Muscle of arm (tissue), 12 donors: ENCODE data around the gene TTYH1. TPM values are rescaled to one million over a fixed set of nuclear protein-coding genes. Genes with fewer than 3 reads are reported as not detected.

Source experiments
- DNase-seq: peaks from one replicate; pipeline ENCODE4 v3.0.0-alpha.2; 2013
- polyA plus RNA-seq, 12 donors: library from polyadenylated mRNA; unstranded; fragments of 120-200 nt; gene quantifications; one replicate each; pipeline ENCODE4 v1.2.1, GENCODE V29; 2013; ENCODE audit not compliant: insufficient read length in 12 of 12

TTYH1 gene
- polyA plus RNA-seq, 12 donors, result 2.7 to 11.7 (median 3.7) TPM; not detected in 2

DNA sequence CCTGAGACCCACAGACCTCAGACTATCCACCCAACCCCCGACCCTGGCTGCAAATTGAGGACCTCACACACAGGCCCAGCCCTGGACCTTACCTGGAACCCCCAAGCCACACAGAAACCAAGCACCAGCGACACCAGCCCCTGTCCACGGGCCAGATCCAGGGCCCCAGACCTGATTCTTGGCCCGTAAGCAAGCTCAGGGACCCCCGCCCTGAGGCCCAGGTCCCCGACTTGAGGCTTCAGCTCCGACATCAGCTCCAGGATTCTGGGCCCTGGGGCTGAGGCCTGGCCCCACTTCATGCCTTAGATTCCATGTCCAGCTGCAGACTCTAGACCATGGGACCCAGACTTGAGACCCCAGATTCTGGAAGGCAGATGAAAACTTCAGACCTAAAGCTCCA is 6.3 kb downstream of the TTYH1 start:
- no peak for DNase-seq

DNA sequence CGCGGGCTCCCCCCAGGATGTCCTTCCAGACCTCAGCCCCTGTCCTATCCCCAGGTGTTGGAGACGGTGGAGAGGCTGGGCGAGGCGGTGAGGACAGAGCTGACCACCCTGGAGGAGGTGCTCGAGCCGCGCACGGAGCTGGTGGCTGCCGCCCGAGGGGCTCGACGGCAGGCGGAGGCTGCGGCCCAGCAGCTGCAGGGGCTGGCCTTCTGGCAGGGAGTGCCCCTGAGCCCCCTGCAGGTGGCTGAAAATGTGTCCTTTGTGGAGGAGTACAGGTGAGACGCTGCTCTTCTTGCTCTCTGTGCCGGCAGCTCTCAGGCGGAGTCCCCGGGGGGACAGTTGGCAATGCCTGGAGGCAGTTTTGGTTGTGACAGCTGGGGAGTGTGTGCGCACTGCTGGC is 6.9 kb downstream of the TTYH1 start:
- no peak for DNase-seq

DNA sequence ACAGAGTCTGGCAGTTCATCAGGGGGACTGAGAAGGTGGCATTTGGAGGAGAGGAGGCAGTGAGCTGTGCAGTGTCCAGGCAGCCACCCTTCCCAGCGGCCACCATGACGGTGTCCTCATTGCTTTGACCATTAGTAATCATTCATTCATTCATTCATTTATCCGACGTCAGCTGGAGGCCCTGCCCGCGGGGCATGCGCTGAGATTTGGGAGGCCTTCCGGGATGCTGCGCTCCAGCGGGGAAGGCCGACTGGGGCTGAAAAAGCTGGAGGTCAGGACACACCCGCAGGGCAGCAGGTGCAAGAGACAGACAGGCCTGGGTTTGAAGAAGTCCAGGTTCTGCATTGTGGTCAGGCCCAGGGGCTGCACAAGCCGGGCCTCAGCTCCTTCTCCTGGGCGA is 8.9 kb downstream of the TTYH1 start:
- no peak for DNase-seq

DNA sequence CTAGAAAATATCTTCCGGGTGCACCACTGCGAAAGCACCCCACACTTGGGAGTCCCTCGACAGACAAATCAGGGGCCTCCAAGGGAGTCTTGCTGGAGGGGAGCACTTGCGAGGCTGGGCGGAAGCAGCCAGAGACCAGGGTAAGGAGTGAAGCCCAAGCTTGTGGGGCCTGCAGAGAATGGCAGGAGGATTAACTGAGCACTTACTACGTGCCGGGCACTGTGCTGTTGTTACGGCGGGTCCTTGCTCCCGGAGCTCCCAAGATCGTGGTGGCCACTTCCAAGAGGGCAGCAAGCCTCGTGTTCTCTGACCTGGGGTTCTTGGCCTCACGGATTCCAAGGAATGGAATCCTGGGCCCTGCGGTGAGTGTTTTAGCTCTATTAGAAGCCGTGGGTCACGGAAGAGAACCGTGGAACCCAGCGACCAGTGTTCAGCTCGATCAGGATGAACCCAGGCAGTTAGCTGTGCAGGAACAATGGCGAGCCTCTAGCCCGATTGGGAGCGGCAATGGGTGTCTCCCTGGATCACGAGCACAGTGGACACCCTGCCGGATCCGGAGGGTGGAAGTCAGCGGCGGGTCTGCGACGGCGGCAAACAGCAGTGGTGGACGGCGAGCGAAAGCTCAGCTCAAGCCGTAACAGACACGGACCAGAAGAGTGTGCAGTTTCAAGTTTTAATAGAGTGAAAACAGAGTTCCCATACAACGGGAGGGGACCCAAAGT is 9.6 kb downstream of the TTYH1 start:
- no peak for DNase-seq

DNA sequence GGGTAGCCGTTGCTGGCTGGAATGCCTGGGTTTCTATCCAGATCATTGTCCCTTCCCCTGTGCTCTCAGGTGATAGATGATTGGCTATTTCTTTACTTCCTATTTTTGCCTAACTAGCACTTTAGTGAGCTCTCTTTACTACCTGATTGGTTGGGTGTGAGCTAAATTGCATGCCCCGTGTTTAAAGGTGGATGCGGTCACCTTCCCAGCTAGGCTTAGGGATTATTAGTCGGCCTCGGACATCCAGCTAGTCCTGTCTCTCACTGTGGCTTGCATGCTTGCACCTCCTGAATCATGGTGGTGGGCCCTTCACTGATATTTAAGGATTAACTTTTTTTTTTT is 10.1 kb downstream of the TTYH1 start:
- no peak for DNase-seq

DNA sequence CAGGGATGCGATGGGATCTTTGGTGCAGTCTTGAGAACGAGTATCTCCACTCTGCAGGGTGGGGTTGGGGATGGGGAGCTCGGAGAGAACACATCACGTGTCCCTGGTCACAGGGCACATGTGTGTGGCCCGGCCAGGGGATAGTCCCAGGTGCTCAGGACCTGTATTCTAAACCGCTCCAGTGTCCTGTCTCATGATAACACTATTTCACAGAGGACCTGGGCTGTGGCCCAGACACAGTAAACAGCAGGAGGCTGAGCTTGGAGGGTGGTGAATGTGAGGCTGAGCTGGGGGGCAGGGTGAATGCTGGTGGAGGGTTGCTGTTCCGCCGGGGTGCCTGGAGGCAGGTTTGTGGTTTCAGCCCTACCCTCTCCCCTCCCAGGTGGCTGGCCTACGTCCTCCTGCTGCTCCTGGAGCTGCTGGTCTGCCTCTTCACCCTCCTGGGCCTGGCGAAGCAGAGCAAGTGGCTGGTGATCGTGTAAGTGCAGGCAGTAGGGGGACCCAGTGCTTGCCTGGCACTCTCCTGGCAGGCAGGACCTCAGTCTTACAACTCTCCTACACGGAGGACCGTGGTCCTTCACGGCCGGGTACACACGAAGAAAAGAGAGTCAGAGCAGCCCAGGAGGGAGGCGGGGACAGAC is 11.1 kb downstream of the TTYH1 start:
- DNase-seq, result no peak

DNA sequence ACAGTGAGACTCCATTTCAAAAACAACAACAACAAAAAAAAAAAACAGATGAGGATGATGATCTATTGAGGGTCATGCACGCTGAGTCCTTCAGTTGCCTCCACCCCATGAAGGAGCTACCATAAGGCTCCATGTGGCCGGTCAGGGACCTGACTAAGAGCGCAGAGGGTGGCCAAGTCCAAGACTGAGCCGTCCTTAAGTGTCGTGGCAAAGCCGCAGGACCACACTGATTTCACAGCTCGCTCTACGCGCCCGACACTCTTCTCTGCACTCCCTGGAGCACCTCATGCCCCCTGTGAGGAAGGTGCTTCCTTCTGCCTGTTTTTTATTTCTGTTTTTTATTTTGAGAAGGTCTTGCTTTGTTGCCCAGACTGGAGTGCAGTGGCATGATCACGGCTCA is 12.3 kb downstream of the TTYH1 start:
- no peak for DNase-seq

DNA sequence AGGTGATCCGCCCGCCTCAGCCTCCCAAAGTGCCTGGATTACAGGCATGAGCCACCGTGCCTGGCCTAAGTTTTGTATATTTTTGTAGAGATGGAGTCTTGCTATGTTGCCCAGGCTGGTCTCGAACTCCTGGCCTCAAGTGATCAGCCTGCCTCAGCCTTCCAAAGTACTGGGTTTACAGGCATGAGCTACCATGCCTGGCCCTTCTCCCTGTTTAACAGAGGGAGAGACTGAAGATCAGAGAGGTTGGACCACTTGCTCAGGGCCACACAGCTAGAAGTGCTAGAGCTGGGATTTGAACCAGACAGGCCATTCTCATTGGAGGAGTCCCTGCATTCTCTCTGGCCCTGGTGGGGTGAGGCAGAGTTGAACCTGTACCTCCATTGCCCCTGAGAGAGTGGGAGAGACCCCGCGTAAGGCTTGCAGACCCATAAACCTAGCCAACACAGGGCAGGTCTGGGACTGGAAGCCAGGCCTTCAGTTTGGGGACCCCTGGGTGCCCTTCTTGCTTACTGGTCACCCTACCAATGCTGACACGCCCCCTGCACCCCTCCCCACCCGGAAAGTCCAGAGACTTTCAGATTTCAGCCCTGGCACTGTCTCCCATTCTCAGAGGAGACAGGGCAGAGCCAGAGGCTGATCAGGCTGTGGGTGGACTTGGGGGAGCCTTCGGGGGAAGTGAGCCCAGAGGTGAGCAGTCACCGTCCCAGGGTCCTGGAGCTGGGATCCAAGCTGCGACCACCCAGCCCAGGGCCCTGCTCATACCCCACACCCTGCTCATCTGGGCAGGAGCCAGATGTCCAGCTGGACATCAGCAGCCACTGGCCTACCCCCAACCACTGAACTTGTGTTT is 13.3 kb downstream of the TTYH1 start:
- no peak for DNase-seq

DNA sequence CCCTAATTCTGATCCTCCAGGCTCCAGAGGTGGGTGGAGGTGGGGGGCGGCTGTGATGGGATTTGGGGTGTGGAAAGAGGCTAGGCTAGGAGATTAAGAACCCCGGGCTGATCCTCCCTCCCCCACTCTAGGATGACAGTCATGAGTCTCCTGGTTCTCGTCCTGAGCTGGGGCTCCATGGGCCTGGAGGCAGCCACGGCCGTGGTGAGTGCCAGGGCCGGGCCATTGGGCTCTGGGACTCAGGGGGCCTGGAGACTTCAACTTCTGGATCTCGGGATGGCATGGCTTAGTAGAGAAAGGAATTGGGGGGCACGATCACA is 13.9 kb downstream of the TTYH1 start:
- DNase-seq, result no peak

DNA sequence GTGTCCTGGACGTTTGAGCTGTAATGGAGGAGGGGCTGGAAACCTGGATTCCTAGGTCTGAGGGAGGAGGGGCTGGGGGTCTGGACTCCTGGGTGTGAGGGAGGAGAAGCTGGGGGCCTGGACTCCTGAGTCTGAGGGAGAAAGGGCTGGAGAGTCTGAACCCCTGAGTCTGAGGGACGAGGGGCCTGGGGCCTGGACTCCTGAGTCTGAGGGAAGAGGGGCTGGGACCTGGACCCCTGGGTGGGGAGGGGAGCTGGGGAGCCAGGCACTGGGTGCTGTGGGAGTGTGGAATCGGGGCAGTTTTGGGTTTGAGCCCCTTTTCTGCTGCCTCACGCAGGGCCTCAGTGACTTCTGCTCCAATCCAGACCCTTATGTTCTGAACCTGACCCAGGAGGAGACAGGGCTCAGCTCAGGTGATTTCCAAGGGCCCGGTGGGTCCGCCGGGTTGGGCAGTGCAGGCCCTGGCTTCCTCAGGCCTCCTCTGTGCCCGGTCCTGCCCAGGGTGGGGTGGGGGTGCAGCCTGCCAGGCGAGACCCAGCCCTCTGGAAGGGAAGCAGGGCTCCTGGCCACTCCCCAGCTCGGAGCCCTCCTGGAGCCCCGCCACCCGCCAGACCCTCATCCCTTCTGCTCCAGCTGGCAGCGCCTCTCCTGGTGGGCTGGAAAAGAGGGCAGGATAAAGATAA is 14.4 kb downstream of the TTYH1 start:
- no peak for DNase-seq

DNA sequence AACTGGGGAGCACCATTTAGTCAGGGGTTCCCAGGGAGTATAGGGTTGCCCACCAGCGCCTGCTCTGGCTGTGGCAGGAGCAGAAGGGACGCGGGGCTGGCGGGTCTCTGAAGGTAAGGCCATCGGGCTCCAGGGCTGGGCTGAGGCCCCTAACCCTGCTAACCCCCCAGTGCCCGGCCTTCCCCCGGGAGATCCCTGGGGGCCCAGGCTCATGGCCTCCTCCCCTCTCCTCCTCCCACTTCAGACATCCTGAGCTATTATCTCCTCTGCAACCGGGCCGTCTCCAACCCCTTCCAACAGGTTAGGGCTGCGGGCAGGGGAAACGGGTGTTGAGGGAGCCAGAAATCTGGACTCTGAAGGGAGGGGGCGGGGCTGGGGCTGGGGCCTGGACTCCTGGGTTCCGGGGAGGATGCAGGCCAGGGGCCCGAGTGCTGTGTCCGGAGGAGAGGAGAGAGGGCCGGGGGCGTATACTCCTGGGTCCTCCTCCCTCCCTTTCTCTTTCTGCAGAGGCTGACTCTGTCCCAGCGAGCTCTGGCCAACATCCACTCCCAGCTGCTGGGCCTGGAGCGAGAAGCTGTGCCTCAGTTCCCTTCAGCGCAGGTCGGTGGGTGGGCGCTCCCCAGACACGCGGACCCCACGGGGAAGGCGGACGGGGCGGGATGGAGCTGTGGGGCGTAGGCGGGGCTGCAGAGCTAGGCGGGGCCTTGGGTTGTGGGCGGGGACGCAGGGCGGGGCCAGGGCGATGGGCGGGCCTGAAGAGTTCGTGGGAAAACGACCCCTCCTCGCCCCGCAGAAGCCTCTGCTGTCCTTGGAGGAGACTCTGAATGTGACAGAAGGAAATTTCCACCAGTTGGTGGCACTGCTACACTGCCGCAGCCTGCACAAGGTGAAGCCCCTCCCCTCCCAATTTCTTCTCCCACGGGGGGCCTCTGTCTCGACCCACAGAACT is 15.3 kb downstream of the TTYH1 start:
- DNase-seq, result peak; percentile 59

DNA sequence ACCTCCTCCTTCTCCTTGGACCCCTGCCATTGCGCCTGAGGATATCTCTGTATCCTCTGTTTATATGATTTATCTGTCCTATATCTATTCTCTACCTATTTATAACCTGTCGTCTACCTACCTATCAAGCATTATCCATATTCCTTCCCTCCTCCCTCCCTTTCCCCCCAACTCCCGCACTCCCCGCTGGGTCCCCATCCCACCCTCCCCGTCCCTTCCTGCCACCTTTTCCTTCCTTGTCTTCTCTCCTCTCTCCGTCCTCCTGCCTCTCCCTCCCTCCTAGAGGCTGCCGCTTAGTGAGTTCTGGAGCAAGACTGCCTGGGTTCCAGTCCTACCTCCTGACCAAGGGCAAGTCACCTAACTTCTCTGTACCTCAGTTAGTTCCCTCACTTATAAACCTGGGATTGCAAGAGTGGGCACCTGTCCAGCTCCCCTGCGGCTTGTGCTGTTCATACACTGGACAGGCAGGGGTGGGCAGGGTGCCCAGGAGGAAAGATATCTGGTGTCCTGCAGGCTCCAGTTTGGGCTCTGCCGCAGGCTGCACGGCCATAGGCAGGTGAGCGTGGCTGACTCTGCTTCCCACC is 16.1 kb downstream of the TTYH1 start:
- DNase-seq, result no peak

DNA sequence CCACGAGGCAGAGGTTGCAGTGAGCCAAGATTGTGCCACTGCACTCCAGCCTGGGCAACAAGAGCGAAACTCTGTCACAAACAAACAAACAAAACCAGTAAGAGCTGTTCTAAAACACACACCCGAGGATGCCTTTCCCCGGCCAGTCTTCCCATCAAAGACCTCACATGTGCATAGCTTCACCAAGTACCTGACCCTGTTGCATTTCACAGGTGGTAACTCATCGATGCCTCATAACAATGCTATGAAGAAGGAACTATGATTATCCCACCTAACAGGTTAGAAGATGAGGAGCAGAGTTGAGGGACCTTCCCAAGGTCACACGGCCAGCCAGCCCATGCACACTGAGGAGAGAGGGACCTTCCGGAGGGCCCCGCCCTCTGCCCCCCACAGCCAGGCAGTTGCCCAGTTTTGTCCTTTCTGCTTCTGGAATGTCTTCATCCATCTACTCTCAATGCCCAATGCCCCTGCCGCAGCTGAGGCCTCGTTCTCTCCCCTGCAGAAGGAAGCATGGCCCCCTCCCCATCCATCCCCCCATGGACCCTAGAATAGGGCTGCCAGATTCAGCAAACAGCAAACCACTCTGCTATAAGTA is 17.0 kb downstream of the TTYH1 start:
- DNase-seq, result no peak

DNA sequence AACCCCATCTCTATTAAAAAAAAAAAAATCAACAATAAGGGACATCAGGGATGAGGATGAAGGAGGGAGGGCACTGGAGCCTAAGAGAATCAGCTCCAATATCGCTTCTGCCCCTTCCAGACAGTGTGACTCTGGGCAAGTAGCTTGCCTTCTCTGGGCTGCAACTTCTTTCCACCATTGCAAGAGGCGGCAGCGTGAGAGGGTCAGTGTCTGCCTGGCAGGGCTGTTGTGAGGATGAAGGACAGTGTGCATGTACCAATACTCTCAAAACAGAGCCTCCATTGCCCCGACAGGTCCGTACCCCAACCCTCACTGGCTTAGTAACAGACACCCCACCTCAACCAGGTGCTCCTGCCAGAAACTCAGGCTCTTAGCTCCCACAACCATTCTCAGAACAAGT is 18.4 kb downstream of the TTYH1 start:
- no peak for DNase-seq

DNA sequence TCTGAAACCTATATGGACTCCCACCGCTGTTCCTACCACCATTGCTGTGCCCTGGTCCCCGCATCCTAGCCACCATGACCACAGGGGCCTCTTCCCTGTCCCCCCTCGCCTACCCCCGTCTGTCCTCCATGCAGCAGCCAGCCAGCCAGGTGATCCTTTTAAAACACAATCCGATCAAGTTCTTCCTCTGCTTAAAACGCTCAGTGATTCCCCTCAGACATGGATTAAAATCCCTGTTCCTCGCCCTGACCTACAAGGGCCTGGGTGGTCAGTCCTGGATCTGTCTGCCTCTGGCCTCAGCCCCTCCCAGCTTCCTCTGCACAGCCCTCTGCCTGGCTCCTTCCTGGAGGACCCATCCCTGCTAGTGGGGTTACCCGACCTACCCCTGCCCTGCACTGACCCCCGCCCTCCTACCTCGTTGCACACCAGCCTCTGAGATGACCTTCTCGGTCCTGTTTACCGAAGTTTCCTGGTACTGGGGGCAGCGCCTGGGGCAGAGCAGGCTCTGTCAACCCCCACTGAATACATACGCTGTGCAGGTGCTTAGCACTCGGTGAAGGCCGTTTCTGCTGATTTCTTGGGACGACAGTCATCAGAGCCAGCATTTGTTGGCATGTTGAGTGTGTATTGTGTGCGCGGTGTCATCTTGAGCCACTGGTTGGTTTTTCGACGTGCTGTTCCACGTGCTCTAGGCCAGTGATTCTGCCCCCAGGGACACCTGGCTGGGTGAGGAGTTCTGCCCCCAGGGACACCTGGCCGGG is 19.0 kb downstream of the TTYH1 start:
- no peak for DNase-seq

DNA sequence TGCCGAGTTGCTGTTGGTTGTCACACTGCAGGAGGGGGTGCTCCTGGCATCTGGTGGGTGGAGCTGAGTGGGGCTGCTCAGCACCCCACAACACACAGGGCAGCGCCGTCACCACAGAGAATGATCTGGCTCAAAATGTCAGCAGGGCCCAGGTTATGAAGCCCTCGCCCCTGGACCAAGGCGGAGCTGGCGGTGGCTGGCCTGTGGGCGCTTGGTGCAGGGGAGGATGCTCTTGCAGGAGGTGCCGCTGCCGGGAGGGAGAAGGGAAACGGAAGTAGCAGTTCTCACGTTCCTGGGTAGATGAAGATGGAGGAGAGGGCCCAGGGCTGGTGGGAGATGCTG is 19.6 kb downstream of the TTYH1 start:
- DNase-seq, result no peak

DNA sequence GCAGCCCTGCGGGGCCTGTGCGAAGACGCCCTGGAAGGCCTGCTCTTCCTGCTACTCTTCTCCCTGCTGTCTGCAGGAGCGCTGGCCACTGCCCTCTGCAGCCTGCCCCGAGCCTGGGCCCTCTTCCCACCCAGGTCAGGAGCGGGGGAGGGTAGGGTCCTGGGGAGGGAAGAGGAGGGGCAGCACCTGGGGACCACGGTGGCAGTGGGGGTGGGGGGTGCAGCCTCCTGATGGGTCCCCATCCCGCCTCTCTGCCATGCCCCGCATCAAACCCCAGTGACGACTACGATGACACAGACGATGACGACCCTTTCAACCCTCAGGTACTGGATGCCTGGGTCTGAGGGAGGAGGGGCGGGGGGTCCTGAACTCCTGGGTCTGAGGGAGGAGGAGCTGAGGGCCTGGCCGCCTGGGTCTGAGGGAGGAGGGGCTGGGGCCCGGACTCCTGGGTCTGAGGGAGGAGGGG is 20.3 kb downstream of the TTYH1 start:
- no peak for DNase-seq

DNA sequence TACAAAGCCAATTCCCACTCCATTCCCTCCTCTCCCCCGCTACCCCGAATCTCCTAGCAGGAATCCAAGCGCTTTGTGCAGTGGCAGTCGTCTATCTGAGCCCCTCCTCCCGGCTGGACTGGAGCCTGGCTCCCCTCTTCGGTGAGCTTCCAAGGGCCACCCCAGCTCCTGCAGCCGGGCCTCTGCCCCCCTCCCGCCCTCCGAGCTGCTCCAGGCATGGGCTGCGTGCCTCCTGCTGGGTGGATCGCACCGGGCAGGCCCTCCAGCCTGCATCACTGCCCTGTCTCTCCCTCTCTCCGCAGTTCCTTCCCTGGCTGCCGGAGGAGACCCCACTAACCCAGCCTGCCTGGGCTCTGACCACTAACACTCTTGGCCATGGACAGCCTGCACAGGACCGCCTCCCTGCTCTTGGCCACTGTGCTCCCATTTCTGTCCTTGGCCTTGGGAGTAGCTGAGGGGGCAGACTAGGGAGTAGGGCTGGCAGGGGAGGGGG is 20.8 kb downstream of the TTYH1 start:
- DNase-seq, result no peak

DNA sequence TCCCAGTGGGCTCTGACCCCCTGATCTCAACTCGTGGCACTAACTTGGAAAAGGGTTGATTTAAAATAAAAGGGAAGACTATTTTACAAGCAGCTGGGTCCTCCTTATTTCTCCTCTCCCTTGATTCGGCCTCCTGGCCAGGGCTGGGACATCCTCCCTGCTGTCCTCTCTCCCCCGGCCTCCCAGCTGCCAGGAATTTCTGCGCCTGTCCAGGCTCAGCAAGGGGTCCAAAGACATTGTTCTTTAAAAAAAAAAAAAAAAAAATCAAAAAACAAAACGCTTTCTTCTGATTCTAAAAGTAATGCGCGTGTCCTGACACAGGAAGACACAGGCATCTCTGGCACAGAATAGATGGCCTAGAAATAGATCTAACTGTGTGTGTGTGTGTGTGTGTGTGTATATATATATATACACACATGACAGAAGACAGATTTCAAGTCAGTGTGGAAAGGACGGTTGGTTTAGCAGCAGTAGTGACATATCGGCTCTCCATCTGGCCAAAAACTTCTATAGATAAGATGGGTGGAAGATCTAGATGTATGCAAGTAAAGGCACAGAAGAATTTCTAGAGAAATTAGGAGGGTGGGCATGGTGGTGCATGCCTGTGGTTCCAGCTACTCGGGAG is 21.5 kb downstream of the TTYH1 start:
- DNase-seq, result no peak
